CD4-positive, alpha-beta T cell treated with Interleukin-6 for 4 hours (primary cell): ENCODE data around the gene C12orf42.

Experiments used
- DNase-seq: peaks from one replicate; pipeline ENCODE4 v3.0.0-alpha.2; 2020; ENCODE audit warnings: mixed read lengths

The C12orf42 gene

DNA sequence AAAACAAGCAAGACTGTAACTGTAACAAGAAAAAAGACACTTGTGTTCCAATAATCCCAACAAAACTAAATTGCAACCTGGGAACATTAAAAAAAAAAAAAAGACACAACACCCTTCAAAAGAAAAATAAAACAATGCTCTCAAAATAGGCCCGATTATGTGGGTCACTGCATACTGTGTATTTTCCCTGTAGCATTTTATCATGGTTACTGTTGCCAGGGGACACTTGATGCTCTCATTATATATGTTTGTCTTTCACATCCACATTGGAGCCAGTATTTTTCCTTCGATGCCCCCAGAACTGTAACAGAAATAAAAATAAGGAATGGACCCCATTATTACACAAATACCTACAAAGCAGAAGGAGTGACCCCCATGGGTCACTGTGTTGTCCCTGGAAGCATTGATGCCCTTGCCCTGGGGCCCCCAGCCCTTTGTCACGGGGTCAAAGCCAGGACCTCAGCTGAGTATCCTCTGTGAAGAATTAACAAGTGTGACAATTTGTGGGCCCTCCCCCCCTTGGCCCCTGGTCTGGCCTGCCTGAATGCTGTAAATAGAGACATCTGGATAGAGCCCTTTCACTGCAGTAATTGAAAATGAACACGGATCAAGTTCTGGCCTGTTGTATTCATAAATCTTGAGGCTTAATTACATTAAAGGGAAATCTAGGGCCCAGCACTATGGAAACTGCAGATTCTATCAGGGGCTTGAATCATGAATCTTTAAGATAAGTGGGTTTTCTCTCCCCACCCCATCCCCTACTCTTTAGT lies 72.8 kb downstream of the C12orf42 start:
- no peak for DNase-seq

- DNase-seq = no peak
Observed at GRCh38 chr12:103422328-103422727, 73.4 kb downstream of the C12orf42 start.

- DNase-seq = no peak
Observed at GRCh38 chr12:103421402-103421801, 74.4 kb downstream of the C12orf42 start.

GRCh38 chr12:103415681-103416080 lies 80.1 kb downstream of the C12orf42 start:
- DNase-seq = no peak

GRCh38 chr12:103401421-103401820 lies 94.3 kb downstream of the C12orf42 start:
- DNase-seq = peak; percentile 4

DNA sequence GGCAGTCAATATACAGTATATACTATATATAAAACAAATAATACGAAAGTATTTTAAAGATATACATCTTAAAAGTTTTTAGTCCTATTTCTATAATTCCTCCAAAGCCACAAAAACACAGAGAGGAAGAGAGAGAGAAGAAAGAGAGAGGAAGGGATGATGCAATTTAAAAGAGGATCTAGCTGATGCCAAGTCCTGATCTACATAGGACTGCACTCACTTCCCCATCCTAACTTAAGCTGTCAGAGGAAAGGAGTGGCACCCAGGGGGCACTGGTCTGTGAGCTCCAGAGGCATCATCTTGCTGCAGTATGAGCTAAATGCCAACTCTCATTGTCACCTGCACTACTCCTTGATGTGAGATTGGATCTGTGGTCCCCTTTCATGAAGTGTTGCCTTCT lies 95.8 kb downstream of the C12orf42 start:
- no peak for DNase-seq

DNA sequence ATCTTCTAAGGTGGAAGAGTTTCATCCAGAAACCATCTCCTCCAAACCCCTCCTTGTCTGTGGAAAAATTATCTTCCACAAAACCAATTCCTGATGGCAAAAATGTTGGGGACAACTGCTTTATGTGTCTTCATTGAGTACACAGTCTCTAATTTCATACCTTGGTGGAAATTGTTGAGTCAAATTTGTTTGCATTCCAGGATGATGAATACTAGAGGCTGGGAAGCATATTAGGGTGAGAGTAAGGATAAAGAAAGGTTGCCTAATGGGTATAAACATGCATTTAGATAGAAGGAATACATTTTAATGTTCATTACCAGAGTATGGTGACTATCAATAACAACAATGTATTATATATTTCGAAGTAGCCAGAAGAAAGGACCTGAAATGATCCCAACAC lies 98.2 kb downstream of the C12orf42 start:
- no peak for DNase-seq

DNA sequence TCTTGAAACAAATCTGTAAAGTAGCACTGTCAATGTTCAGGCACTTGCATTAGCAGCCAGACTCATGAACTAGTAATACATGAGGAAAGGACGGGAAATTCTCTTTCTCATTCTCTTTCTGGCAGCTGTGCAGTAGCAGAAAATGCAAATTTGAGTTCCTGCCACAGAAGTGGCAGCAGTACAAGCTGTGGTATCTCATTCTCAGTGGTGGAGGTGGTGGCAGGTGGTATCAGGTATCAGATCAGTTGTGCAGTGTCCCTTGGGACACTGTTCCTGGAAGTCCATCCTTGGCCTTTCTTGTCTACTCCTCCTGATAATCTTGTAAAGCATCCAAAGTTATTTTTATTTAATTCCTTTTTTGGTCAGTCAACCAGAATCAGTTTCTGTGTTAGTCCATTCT lies 103.0 kb downstream of the C12orf42 start:
- no peak for DNase-seq

GRCh38 chr12:103391103-103391502 lies 104.7 kb downstream of the C12orf42 start:
- no peak for DNase-seq

- DNase-seq = no peak
Observed at GRCh38 chr12:103387385-103387784, 108.4 kb downstream of the C12orf42 start.

- no peak for DNase-seq
Observed at GRCh38 chr12:103386451-103386850, 109.3 kb downstream of the C12orf42 start.

GRCh38 chr12:103382736-103383346 lies 112.9 kb downstream of the C12orf42 start:
- DNase-seq = no peak

DNA sequence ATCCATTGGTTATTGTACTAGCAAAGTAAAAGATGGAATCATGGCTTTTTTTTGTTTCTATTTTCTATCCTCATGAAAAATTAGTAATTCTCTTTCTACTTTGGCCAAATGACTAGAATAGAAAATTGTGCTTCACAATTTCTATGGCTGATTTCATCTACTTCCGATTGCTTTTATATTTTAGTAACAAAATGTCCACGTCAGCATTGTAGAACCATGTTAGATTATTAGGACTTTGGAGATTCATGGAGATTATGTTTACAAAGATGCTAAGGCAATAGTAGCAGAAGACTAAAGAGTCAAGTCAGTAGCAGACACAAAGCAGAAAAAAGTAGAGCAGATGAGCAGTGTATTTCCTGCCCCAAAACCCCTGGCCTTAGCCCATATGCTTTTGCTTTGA lies 113.6 kb downstream of the C12orf42 start:
- DNase-seq = no peak

- DNase-seq = no peak
Observed at GRCh38 chr12:103379670-103380069, 116.1 kb downstream of the C12orf42 start.

GRCh38 chr12:103373088-103373523 lies 122.7 kb downstream of the C12orf42 start:
- DNase-seq = no peak

DNA sequence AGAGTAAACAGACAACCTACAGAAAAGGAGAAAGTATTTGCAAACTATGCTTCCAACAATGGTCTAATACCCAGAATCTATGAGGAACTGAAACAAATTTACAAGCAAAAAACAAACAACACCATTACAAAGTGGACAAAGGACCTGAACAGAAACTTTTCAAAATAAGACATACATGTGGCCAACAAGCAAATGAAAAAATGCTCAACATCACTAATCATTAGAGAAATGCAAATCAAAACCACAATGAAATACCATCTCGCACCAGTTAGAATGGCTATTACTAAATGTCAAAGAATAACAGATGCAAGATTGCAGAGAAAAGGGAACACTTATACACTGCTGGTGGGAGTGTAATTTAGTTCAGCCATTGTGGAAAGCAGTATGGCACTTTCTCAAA lies 125.8 kb downstream of the C12orf42 start:
- no peak for DNase-seq

DNA sequence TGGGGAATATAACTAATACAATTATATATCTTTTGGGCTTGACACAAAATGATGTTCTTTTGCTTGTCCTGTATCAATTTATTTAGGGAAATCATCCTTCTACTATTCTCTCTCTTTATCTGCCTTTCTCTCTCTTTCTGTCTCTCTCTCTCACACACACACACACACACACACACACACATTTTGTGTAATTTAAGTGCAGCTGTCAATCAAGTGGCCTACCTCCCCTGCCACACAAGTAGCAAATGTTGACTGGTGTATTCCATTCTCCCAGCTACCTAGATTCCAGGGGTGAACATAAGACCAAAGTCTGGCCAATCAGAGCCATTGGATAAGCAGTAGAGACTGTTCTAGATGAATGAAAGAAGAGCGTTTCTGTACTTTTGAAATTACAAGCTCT lies 127.6 kb downstream of the C12orf42 start:
- DNase-seq = no peak

DNA sequence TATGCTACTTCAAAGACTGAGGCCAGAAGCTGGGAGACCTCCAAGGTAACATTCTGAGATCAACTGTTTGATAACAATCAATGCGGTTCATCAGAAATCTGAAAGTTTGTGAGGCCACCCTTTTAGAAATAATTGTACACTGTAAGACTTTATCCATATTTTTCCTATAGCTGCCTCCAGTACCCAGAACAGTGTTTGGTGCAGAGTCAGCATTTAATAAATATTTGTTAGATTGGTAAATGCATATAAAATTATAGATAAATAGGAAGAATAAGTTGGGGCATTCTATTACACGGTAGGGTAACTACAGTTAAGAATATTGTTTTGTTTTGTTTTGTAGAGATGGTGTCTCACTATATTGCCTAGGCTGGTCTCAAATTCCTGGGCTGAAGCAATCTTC lies 141.4 kb downstream of the C12orf42 start:
- DNase-seq = no peak

- no peak for DNase-seq
Observed at GRCh38 chr12:103353913-103354312, 141.9 kb downstream of the C12orf42 start.

DNA sequence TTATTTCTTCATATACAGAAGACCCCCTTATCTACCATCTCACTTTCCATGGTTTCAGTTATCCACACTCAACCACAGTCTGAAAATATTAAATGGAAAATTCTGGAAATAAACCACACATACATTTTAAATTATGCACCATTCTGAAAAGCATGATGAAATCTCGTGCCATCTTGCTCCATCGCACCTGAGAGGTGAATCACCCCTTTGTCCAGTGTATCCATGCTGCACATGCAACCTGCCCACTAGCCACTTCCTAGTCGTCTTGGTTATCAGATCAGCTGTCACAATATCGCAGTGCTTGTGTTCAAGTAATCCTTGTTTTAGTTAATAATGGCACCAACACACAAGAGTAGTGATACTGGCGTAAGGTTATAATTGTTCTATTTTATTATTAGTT lies 145.7 kb downstream of the C12orf42 start:
- no peak for DNase-seq

DNA sequence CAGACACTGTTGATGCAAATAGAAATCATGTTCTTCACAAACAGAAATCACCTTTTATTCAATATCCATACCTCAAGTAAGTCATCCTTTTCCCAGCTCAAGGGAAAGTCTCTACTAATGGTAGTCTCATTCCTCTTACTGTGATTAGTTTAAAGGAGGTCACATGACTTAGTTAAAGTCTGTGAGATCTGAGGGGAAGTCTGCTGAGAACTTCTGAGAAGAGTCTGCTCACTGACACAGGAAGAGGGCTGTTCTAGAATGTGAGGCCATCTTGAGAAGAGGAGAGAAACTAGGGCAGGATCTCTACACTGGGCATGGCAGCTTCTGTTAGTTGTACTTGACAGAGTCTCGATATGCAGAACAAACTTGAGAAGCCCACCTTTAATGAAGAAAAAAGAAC lies 146.8 kb downstream of the C12orf42 start:
- no peak for DNase-seq

- DNase-seq = no peak
Observed at GRCh38 chr12:103336940-103337339, 158.8 kb downstream of the C12orf42 start.

DNA sequence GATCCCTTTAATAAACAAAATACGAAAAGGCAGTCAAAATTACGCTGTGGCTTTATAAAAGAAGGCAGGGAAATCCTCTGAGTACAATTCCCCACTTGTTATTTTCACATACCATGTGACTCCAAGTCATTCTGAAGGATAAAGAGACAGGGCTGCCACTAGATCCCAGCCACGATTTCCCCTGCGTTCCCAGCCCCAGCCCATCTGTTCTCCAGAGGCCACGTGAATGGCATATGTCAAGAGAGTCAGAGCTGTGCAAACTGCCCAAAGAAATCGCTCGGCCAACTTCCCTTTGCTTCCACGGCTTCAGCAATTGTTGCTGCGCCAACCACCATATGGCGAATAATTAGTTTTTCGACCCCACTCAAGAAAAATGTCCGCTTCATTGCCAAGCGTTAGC lies 161.3 kb downstream of the C12orf42 start:
- DNase-seq = no peak

GRCh38 chr12:103333676-103334075 lies 162.1 kb downstream of the C12orf42 start:
- no peak for DNase-seq

- no peak for DNase-seq
Observed at GRCh38 chr12:103331643-103332042, 164.1 kb downstream of the C12orf42 start.
